Duodenal mucosa (tissue), 2 donors: ENCODE results near the gene RIMBP2.

Experiments
- H3K27ac ChIP-seq: one replicate; pipeline ENCODE4 v1.7.0; 2013; ENCODE audit warnings: low read depth, low read length
- H3K27me3 ChIP-seq, 2 donors: one replicate each; pipeline ENCODE4 v1.7.0; 2013; ENCODE audit warnings: low read length in 2 of 2, control low read depth in 1 of 2; ENCODE audit not compliant: insufficient read depth in 2 of 2, control insufficient read depth in 1 of 2
- H3K36me3 ChIP-seq, 2 donors: one replicate each; pipeline ENCODE4 v1.7.0; 2013; ENCODE audit warnings: low read length in 2 of 2, control low read depth in 1 of 2; ENCODE audit not compliant: insufficient read depth in 2 of 2, control insufficient read depth in 1 of 2
- H3K4me1 ChIP-seq, 2 donors: one replicate each; pipeline ENCODE4 v1.7.0; 2013; ENCODE audit warnings: low read length in 2 of 2, control low read depth in 1 of 2; ENCODE audit not compliant: insufficient read depth in 2 of 2, control insufficient read depth in 1 of 2
- H3K4me3 ChIP-seq, 2 donors: one replicate each; pipeline ENCODE4 v1.7.0; 2013; ENCODE audit warnings: low read length in 2 of 2, low read depth in 1 of 2
- H3K9ac ChIP-seq, 2 donors: one replicate each; pipeline ENCODE4 v1.7.0; 2013; ENCODE audit warnings: low read length in 2 of 2, low read depth in 1 of 2
- H3K9me3 ChIP-seq, 2 donors: one replicate each; pipeline ENCODE4 v1.7.0; 2013; ENCODE audit warnings: low read length in 2 of 2, control low read depth in 1 of 2; ENCODE audit not compliant: control insufficient read depth in 1 of 2

RIMBP2 gene

GRCh38 chr12:130714591-130715149, 1.4 kb downstream of the RIMBP2 start:
- Histone ChIP-seq H3K9me3 (peaks cover 0 to 5% of the 10 kb centered on the region in 2 donors), H3K4me1 (no peaks in the 10 kb centered on the region), H3K27me3 (peaks cover 20 to 29% of the 10 kb centered on the region in 2 donors), H3K4me3 (no peak overlapping the region), H3K27ac (no peak overlapping the region), H3K9ac (no peak overlapping the region), H3K36me3 (no peaks in the 10 kb centered on the region)

GRCh38 chr12:130714091-130714590, 2.0 kb downstream of the RIMBP2 start:
- Histone ChIP-seq H3K4me3 (no peak overlapping the region), H3K27ac (no peak overlapping the region), H3K27me3 (peaks cover 20 to 29% of the 10 kb centered on the region in 2 donors), H3K9me3 (peaks cover 0 to 5% of the 10 kb centered on the region in 2 donors), H3K36me3 (no peaks in the 10 kb centered on the region), H3K9ac (no peak overlapping the region), H3K4me1 (no peaks in the 10 kb centered on the region)

- Histone ChIP-seq H3K4me1 (no peaks in the 10 kb centered on the region), H3K27ac (no peak overlapping the region), H3K36me3 (no peaks in the 10 kb centered on the region), H3K9me3 (peaks cover 0 to 5% of the 10 kb centered on the region in 2 donors), H3K4me3 (no peak overlapping the region), H3K9ac (no peak overlapping the region), H3K27me3 (peaks cover 20 to 29% of the 10 kb centered on the region in 2 donors)
These were observed 2.5 kb downstream of the RIMBP2 start for GRCh38 chr12:130713581-130713991.

- no peak overlapping the region for H3K9ac ChIP-seq
- H3K4me3 ChIP-seq = no peak overlapping the region
- no peaks in the 10 kb centered on the region for H3K4me1 ChIP-seq
- no peaks in the 10 kb centered on the region for H3K9me3 ChIP-seq
- no peak overlapping the region for H3K27ac ChIP-seq
- peaks cover 16 to 29% of the 10 kb centered on the region in 2 donors for H3K27me3 ChIP-seq
- H3K36me3 ChIP-seq = no peaks in the 10 kb centered on the region
These were observed 3.6 kb downstream of the RIMBP2 start for GRCh38 chr12:130712346-130713065.

- Histone ChIP-seq H3K27me3 (peaks cover 15 to 29% of the 10 kb centered on the region in 2 donors), H3K27ac (no peak overlapping the region)
These were observed 4.3 kb downstream of the RIMBP2 start for GRCh38 chr12:130711756-130712155.

GRCh38 chr12:130710733-130711080, 5.4 kb downstream of the RIMBP2 start:
- Histone ChIP-seq H3K9ac (no peak overlapping the region), H3K27me3 (peaks cover 7 to 20% of the 10 kb centered on the region in 2 donors)

More at GRCh38 chr12:130711756-130712155, 4.3 kb downstream of the RIMBP2 start:
- H3K36me3 ChIP-seq = no peaks in the 10 kb centered on the region
- no peaks in the 10 kb centered on the region for H3K9me3 ChIP-seq
- H3K4me1 ChIP-seq = no peaks in the 10 kb centered on the region
- no peak overlapping the region for H3K9ac ChIP-seq
- no peak overlapping the region for H3K4me3 ChIP-seq

GRCh38 chr12:130709971-130710732, 5.9 kb downstream of the RIMBP2 start:
- Histone ChIP-seq H3K4me3 (no peak overlapping the region), H3K27ac (no peak overlapping the region), H3K36me3 (no peaks in the 10 kb centered on the region), H3K9ac (no peak overlapping the region), H3K9me3 (no peaks in the 10 kb centered on the region), H3K4me1 (no peaks in the 10 kb centered on the region), H3K27me3 (peaks cover 3 to 17% of the 10 kb centered on the region in 2 donors)

More at GRCh38 chr12:130710733-130711080, 5.4 kb downstream of the RIMBP2 start:
- Histone ChIP-seq H3K4me1 (no peaks in the 10 kb centered on the region), H3K27ac (no peak overlapping the region), H3K9me3 (no peaks in the 10 kb centered on the region), H3K4me3 (no peak overlapping the region), H3K36me3 (no peaks in the 10 kb centered on the region)

GRCh38 chr12:130709151-130709970, 6.7 kb downstream of the RIMBP2 start:
- no peaks in the 10 kb centered on the region for H3K4me1 ChIP-seq
- H3K9ac ChIP-seq = no peak overlapping the region
- peaks cover 0 to 9% of the 10 kb centered on the region in 2 donors for H3K27me3 ChIP-seq
- no peaks in the 10 kb centered on the region for H3K36me3 ChIP-seq
- no peak overlapping the region for H3K4me3 ChIP-seq
- H3K9me3 ChIP-seq = no peaks in the 10 kb centered on the region
- H3K27ac ChIP-seq = no peak overlapping the region

GRCh38 chr12:130708648-130709047, 7.5 kb downstream of the RIMBP2 start:
- Histone ChIP-seq H3K27ac (no peak overlapping the region), H3K4me3 (no peak overlapping the region), H3K4me1 (no peaks in the 10 kb centered on the region), H3K27me3 (peaks cover 0 to 5% of the 10 kb centered on the region in 2 donors), H3K9me3 (no peaks in the 10 kb centered on the region), H3K36me3 (no peaks in the 10 kb centered on the region), H3K9ac (no peak overlapping the region)
